ENCODE data around the gene ACBD4. TPM values are rescaled to one million over a fixed set of nuclear protein-coding genes. Genes with fewer than 3 reads are reported as not detected.

ACBD4 gene
- total and polyA plus RNA-seq, 7 experiments from 2014 or later = 12.3 to 59.5 (median 19.8) TPM

DNA sequence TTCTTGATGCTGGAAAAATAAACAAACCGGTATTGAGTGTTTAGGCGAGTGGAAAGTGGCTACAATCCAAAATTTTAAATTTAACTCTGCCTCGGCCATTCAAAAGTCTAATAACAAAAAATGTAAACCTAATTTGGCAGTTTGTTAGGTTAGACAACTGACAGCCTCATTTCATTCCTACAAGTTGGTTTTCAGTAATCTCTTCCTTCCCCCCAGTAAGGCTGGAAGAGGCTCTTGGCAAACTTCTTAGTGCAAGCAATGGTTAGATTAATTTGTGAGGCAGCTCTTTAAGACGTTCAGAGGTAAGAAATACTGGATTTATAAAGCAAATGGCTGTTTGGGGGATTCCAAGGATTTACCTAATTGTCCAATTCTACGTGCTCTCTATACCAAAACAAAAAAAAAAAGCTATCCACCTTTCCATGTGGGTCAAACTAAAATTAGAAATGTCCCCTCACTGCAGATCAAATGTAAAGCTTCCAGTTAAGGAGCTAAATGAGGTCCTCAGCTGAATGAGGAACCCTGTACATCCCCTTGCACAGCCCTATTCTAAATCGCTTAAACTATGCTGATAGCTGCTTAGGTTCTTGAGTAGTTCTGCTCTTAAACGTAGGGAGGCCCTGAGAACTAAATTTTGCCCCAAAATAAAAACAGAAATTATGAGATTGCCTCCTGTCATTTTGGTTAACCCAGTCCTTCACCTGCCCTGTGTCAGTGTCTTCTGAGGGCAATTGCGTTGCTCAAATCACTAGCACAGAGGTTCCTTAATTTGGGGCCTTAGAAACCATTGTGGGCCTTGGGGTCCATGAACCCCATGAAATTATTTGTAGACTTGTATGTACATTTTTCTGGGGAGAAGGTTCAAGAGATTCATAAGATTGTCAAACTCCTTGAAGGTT lies 15.7 kb downstream of the ACBD4 start:
- POLR2A ChIA-PET = interaction anchor here (0.6 to 10.7 kb wide), 14 partner anchors 9 to 241 kb away, joined by 3 to 516 read pairs (median 4); partner anchors contain the start of genes ACBD4, FMNL1, HEXIM2 and PLCD3
- CTCF ChIA-PET = interaction anchor here (0.5 to 6.3 kb wide), 19 partner anchors 8 to 1036 kb away, joined by 3 to 114 read pairs (median 4); partner anchors contain the start of genes ACBD4 and HEXIM2
- Histone ChIP-seq H3K9me3 (ENCODE audit: control insufficient read depth in 2 of 3, low read length in 3 of 3) (no peaks in the 10 kb centered on the region), H3K4me3 (ENCODE audit: low read length) (no peak overlapping the region), H3K4me1 (ENCODE audit: control insufficient read depth in 2 of 2, insufficient read depth in 2 of 2, low read length in 2 of 2) (peaks cover 21 to 23% of the 10 kb centered on the region in 2 donors), H3K36me3 (ENCODE audit: control insufficient read depth in 2 of 3, insufficient read depth in 3 of 3, low read length in 3 of 3) (peaks cover 0 to 6% (median 0%) of the 10 kb centered on the region in 3 experiments), H3K27ac (ENCODE audit: low read depth, low read length) (peak overlapping the region; percentile 84), H3K27me3 (ENCODE audit: control insufficient read depth in 2 of 2, insufficient read depth in 2 of 2, low read length in 2 of 2) (no peaks in the 10 kb centered on the region)
- Mint-ChIP-seq H3K36me3 (peaks cover 0 to 15% (median 0%) of the 10 kb centered on the region in 5 donors), H3K27me3 (peaks cover 0 to 7% (median 0%) of the 10 kb centered on the region in 5 donors), H3K9me3 (peaks cover 0 to 13% (median 0%) of the 10 kb centered on the region in 11 donors), H3K27ac (peak overlapping the region; percentile 70 to 100 (median 92)), H3K4me1 (peaks cover 18 to 60% (median 52%) of the 10 kb centered on the region in 7 donors), H3K4me3 (peak overlapping the region; percentile 36 to 100 (median 91))
- intact Hi-C loops (cut with micrococcal nuclease) = no loop called here
- ATAC-seq (no peak), DNase-seq (no peak)

DNA sequence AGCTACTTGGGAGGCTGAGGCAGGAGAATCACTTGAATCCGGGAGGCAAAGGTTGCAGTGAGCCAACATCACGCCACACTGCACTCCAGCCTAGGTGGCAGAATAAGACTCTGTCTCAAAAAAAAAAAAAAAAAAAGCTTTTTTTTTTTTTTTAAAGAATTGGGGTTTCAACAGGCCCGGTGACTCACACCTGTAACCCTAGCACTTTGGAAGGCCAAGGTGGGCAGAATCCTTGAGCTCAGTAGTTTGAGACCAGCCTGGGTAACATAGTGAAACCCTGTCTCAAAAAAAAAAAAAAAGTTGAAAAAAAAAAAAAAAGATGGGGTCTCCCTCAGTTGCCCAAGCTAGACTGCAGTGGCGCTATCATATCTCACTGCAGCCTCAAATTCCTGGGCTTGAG lies 19.5 kb downstream of the ACBD4 start:
- ChIA-PET POLR2A (interaction anchor here (0.8 to 1.8 kb wide), 5 partner anchors 9 to 94 kb away, joined by 3 to 8 read pairs (median 3); partner anchors contain the start of gene NMT1), CTCF (interaction anchor here (0.6 to 2.1 kb wide), 6 partner anchors 20 to 978 kb away, joined by 3 to 13 read pairs (median 4); partner anchors contain the start of gene ACBD4)
- no peak overlapping the region for H3K4me3 Mint-ChIP-seq
- Histone ChIP-seq H3K27ac (ENCODE audit: low read depth, low read length) (peak overlapping the region; percentile 40), H3K9me3 (ENCODE audit: control insufficient read depth in 2 of 3, low read length in 3 of 3) (no peaks in the 10 kb centered on the region), H3K4me3 (ENCODE audit: low read length) (no peak overlapping the region), H3K36me3 (ENCODE audit: control insufficient read depth in 2 of 3, insufficient read depth in 3 of 3, low read length in 3 of 3) (no peaks in the 10 kb centered on the region), H3K4me1 (ENCODE audit: control insufficient read depth in 2 of 2, insufficient read depth in 2 of 2, low read length in 2 of 2) (peaks cover 18 to 32% of the 10 kb centered on the region in 2 donors), H3K27me3 (ENCODE audit: control insufficient read depth in 2 of 2, insufficient read depth in 2 of 2, low read length in 2 of 2) (no peaks in the 10 kb centered on the region)
- no peaks in the 10 kb centered on the region for H3K27me3 Mint-ChIP-seq
- peaks cover 0 to 20% (median 6%) of the 10 kb centered on the region in 5 donors for H3K36me3 Mint-ChIP-seq
- ATAC-seq = no peak
- intact Hi-C loops (cut with micrococcal nuclease) = no loop called here
- peaks cover 30 to 62% (median 49%) of the 10 kb centered on the region in 7 donors for H3K4me1 Mint-ChIP-seq
- no peaks in the 10 kb centered on the region for H3K9me3 Mint-ChIP-seq
- DNase-seq = no peak
- peak overlapping the region in 2 of 9 donors; percentile 19 to 81 for H3K27ac Mint-ChIP-seq

DNA sequence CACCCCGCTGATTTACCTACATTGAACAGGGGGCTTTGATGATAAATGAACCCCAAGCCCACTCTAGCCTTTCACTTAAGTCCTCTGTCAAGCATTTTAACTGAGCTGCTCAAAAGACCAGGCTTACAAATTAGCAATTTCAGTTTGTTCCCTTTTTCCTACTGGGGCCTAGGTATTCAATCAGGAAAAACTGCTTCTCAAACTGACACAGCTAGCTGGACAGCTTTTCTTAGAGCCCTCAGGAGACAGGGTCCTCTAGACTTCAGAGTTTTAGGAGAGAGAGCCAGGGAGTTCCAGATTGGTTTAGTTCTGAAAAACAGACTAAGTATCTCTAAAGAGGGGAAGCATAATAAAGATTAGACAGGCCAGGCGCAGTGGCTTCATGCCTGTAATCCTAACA lies 20.0 kb downstream of the ACBD4 start:
- peak overlapping the region in 5 of 9 donors; percentile 20 to 81 (median 38) for H3K27ac Mint-ChIP-seq
- no peak for ATAC-seq
- H3K27me3 Mint-ChIP-seq = no peaks in the 10 kb centered on the region
- Histone ChIP-seq H3K4me3 (ENCODE audit: low read length) (no peak overlapping the region), H3K36me3 (ENCODE audit: control insufficient read depth in 2 of 3, insufficient read depth in 3 of 3, low read length in 3 of 3) (peaks cover 0 to under 1% (median 0%) of the 10 kb centered on the region in 3 experiments), H3K9me3 (ENCODE audit: control insufficient read depth in 2 of 3, low read length in 3 of 3) (no peaks in the 10 kb centered on the region), H3K4me1 (ENCODE audit: control insufficient read depth in 2 of 2, insufficient read depth in 2 of 2, low read length in 2 of 2) (peaks cover 23 to 34% of the 10 kb centered on the region in 2 donors), H3K27ac (ENCODE audit: low read depth, low read length) (peak overlapping the region; percentile 40), H3K27me3 (ENCODE audit: control insufficient read depth in 2 of 2, insufficient read depth in 2 of 2, low read length in 2 of 2) (no peaks in the 10 kb centered on the region)
- intact Hi-C loops (cut with micrococcal nuclease) = no loop called here
- POLR2A ChIA-PET = interaction anchor here (0.8 to 1.8 kb wide), 5 partner anchors 9 to 95 kb away, joined by 3 to 8 read pairs (median 3); partner anchors contain the start of gene NMT1
- peak overlapping the region in 2 of 10 donors; percentile 12 to 16 for H3K4me3 Mint-ChIP-seq
- DNase-seq = no peak
- H3K36me3 Mint-ChIP-seq = peaks cover 0 to 18% (median 6%) of the 10 kb centered on the region in 5 donors
- no peaks in the 10 kb centered on the region for H3K9me3 Mint-ChIP-seq
- peaks cover 32 to 61% (median 51%) of the 10 kb centered on the region in 7 donors for H3K4me1 Mint-ChIP-seq
- CTCF ChIA-PET = interaction anchor here (0.6 to 2.1 kb wide), 6 partner anchors 20 to 978 kb away, joined by 3 to 13 read pairs (median 6); partner anchors contain the start of gene ACBD4

DNA sequence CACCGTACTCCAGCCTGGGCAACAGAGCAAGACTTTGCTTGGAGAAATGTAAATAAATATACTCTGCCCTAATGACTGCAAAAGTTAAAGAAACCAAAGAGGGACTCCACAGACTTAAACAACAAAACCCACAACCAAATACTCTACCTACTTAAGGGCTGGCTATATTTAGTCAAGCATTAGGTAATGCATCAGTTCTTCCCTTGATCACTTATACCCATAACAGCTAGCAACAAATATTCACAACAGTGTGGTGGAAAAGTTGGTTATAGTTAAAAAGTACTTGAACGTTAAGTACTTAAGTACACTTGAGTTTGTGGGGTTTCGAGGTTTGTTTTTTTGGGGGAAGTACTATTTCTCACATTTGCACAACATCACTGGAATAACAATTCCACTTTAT lies 20.8 kb downstream of the ACBD4 start:
- ATAC-seq = no peak
- H3K4me1 ChIP-seq (ENCODE audit: control insufficient read depth in 2 of 2, insufficient read depth in 2 of 2, low read length in 2 of 2) = peaks cover 17 to 28% of the 10 kb centered on the region in 2 donors
- peak overlapping the region in 1 of 10 donors; percentile 21 for H3K4me3 Mint-ChIP-seq

DNA sequence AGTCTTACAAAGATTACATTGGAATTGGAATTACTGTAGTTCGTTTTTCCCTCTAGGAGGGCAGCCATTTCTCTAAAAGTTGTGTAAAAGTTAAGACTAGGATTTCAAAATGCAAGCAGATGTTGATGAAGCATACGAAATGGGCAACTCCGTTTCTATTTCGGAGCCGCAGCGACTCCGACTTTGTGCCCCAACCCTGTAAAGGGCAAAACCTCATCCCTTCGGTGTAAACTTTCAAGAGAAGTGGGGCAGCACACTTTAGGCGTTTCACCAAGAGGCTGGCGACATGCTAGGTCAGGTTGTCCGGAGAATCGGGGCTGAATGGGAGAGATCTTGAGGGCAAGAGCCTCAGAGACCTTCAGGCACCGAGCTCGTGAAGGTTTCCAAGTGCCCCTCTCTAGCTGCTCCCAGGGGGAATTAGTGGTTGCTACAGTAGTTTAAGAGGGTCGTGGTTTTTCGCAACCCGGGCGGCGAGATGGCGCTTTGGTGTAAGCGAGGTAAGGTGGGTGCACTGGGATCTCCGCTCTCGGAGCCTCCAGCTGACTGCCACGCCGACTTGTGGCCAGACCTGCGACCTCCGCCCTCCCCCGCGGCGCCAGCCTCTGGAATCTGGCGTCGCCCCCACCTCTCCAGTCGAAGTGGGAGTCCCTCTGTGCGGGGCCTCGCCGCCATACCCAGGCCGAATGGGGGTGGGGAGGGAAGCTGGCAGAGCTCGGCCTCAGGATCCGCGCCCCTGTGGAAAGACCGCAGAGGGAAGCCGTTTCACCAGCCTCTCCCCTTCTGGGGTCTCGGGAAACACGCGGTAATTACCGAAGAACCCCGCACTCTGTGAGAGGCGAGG lies 25.2 kb downstream of the ACBD4 start:
- H3K4me3 Mint-ChIP-seq = peak overlapping the region; percentile 88 to 100 (median 96)

More for the DNA sequence above, 20.8 kb downstream of the ACBD4 start:
- Histone ChIP-seq H3K36me3 (ENCODE audit: control insufficient read depth in 2 of 3, insufficient read depth in 3 of 3, low read length in 3 of 3) (peaks cover 0 to 8% (median 0%) of the 10 kb centered on the region in 3 experiments), H3K4me3 (ENCODE audit: low read length) (no peak overlapping the region), H3K27ac (ENCODE audit: low read depth, low read length) (no peak overlapping the region), H3K9me3 (ENCODE audit: control insufficient read depth in 2 of 3, low read length in 3 of 3) (no peaks in the 10 kb centered on the region), H3K27me3 (ENCODE audit: control insufficient read depth in 2 of 2, insufficient read depth in 2 of 2, low read length in 2 of 2) (no peaks in the 10 kb centered on the region)
- ChIA-PET POLR2A (interaction anchor here (1.8 to 9.7 kb wide), 3 partner anchors 6 to 17 kb away, joined by 6 to 516 read pairs (median 8); partner anchors contain the start of gene HEXIM1), CTCF (interaction anchor here (1.1 to 2.1 kb wide), 4 partner anchors 21 to 79 kb away, joined by 3 to 13 read pairs (median 8); partner anchors contain the start of gene ACBD4)
- no peaks in the 10 kb centered on the region for H3K9me3 Mint-ChIP-seq
- no peaks in the 10 kb centered on the region for H3K27me3 Mint-ChIP-seq
- DNase-seq = no peak
- peaks cover 27 to 53% (median 46%) of the 10 kb centered on the region in 7 donors for H3K4me1 Mint-ChIP-seq
- H3K36me3 Mint-ChIP-seq = peaks cover 0 to 13% (median 6%) of the 10 kb centered on the region in 5 donors
- intact Hi-C loops (cut with micrococcal nuclease) = no loop called here
- H3K27ac Mint-ChIP-seq = peak overlapping the region in 5 of 9 donors; percentile 7 to 52 (median 44)

More for the DNA sequence above, 25.2 kb downstream of the ACBD4 start:
- POLR2A ChIA-PET = interaction anchor here (0.7 to 9.7 kb wide), 19 partner anchors 11 to 252 kb away, joined by 3 to 516 read pairs (median 11); partner anchors contain the start of genes ACBD4, HEXIM1 and NMT1
- no peaks in the 10 kb centered on the region for H3K9me3 ChIP-seq (ENCODE audit: control insufficient read depth in 2 of 3, low read length in 3 of 3)
- H3K36me3 ChIP-seq (ENCODE audit: control insufficient read depth in 2 of 3, insufficient read depth in 3 of 3, low read length in 3 of 3) = peaks cover 0 to 9% (median 0%) of the 10 kb centered on the region in 3 experiments
- H3K9me3 Mint-ChIP-seq = no peaks in the 10 kb centered on the region
- CTCF ChIA-PET = interaction anchor here (0.6 to 5.0 kb wide), 10 partner anchors 9 to 385 kb away, joined by 3 to 55 read pairs (median 5); partner anchors contain the start of genes ACBD4 and HEXIM1
- peak overlapping the region; percentile 98 for H3K27ac ChIP-seq (ENCODE audit: low read depth, low read length)
- peaks cover 0 to 13% (median 6%) of the 10 kb centered on the region in 5 donors for H3K36me3 Mint-ChIP-seq
- no peaks in the 10 kb centered on the region for H3K27me3 Mint-ChIP-seq
- DNase-seq (peak in 6 of 9 donors; percentile 32 to 75 (median 50)), ATAC-seq (peak; percentile 22)
- peaks cover 15 to 27% of the 10 kb centered on the region in 2 donors for H3K4me1 ChIP-seq (ENCODE audit: control insufficient read depth in 2 of 2, insufficient read depth in 2 of 2, low read length in 2 of 2)
- peak overlapping the region; percentile 95 for H3K4me3 ChIP-seq (ENCODE audit: low read length)
- intact Hi-C loops (cut with micrococcal nuclease) = loop anchor here (1.0 to 10.0 kb wide), 12 partner anchors 12 to 1678 kb away; partner anchors contain the start of genes DCAKD (in 2 of the 2), HEXIM1 (in 2 of the 2), MAP3K14 (in 2 of the 2) and NMT1 (in 2 of the 2)
- no peaks in the 10 kb centered on the region for H3K27me3 ChIP-seq (ENCODE audit: control insufficient read depth in 2 of 2, insufficient read depth in 2 of 2, low read length in 2 of 2)
- peak overlapping the region; percentile 97 to 100 (median 98) for H3K27ac Mint-ChIP-seq
- H3K4me1 Mint-ChIP-seq = peaks cover 29 to 53% (median 48%) of the 10 kb centered on the region in 7 donors
